ENCODE measurements around the gene NR1D1. TPM values are rescaled to one million over a fixed set of nuclear protein-coding genes. Genes with fewer than 3 reads are reported as not detected.

NR1D1 gene
- total and polyA plus RNA-seq, 2 of the 8 experiments (the other 6 are each of a cell fraction or from before 2014, with no cell fraction given) = 1.5 to 4.6 TPM

- TF ChIP-seq CHD7 (IDR thresholded peaks at IDR 0.05; ENCODE audit: insufficient replicate concordance, low read length) (no peak), FOSL1 (IDR thresholded peaks at IDR 0.05; ENCODE audit: insufficient read depth, low read depth, low read length) (no peak), JUN (IDR thresholded peaks at IDR 0.05; ENCODE audit: low read depth, low read length) (no peak), CTCF (IDR thresholded peaks at IDR 0.05; ENCODE audit: control extremely low read depth in 1 of 3, insufficient read depth in 1 of 3, low read depth in 1 of 3, low read length in 3 of 3) (no peak), ATF3 (IDR thresholded peaks at IDR 0.05; ENCODE audit: insufficient read depth, low read depth, low read length) (no peak), CEBPB (IDR thresholded peaks at IDR 0.05; ENCODE audit: low read depth, low read length) (no peak)
Observed at GRCh38 chr17:40121181-40122135, 21.1 kb upstream of the NR1D1 start, which contains the start of gene MSL1 (continued).

Data from H1 (cell line).